ENCODE results near the gene IGF2.
"Not testable (repeated sequence)": the region's sequence is repeated elsewhere in the genome, so short reads cannot be mapped to it uniquely, and the experiment has no call there.

The IGF2 gene, protein sequence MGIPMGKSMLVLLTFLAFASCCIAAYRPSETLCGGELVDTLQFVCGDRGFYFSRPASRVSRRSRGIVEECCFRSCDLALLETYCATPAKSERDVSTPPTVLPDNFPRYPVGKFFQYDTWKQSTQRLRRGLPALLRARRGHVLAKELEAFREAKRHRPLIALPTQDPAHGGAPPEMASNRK

DNA sequence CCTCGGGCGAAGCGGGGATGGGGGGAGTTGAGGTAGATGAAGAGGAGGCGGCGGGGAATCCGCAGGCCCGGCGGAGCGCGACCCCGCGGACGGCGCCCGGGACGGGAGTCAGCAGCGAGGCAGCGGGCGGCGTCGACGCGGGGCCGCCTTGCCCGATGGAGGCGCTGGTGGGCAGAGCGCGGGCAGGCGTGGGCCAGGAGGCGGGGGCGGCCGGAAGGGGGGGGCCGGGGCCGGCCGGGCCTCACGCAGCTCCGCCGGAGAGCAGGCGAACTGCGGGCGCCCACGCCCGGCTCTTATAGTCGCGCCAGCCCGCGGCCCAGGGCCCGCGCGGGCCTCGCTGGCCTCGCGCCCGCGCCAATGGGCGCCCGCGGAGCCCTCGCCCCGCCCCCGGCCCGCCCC is at the start of gene IGF2:
IGF2 (minus strand) TSS at position 267 of the 399 bp plus-strand sequence. CDS start 3,866 bp downstream, outside the sequence.
- DNase-seq (ENCODE audit: low read depth in 2 of 2) = no peak

DNA sequence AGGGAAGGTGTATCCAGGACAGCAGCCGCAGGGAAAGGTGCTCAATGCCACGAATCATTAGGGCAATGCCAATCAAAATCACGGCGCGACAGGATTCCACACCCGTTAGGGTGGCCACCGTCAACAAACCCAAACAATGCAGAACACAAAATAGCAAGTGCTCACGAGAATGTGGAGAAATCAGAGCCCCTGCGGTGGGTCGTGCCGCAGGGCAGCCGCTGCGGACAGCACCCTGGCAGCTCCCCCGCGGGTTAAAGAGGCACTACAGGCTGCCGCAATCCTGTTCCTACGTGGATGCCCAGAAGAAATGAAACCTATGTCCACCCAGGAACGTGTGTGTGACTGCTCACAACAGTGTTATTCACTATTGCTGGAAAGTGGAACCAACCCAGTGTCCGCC is 49.6 kb upstream of the IGF2 start:
- no peak for DNase-seq (ENCODE audit: low read depth in 2 of 2)

DNA sequence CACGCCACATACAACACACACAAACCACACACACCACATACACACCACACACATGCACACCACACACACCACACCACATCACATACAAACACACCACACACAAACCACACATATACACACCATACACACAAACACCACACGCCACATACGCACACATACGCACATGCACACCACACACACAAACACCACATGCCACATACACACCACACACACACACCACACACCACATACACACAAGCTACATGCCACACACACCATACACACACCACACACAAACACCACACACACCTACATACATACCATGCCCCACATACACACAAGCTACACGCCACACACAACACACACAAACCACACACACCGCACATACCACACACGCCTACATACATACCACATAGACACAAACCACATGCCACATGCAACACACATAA is 48.1 kb upstream of the IGF2 start:
- DNase-seq (ENCODE audit: low read depth in 2 of 2) = no peak

DNA sequence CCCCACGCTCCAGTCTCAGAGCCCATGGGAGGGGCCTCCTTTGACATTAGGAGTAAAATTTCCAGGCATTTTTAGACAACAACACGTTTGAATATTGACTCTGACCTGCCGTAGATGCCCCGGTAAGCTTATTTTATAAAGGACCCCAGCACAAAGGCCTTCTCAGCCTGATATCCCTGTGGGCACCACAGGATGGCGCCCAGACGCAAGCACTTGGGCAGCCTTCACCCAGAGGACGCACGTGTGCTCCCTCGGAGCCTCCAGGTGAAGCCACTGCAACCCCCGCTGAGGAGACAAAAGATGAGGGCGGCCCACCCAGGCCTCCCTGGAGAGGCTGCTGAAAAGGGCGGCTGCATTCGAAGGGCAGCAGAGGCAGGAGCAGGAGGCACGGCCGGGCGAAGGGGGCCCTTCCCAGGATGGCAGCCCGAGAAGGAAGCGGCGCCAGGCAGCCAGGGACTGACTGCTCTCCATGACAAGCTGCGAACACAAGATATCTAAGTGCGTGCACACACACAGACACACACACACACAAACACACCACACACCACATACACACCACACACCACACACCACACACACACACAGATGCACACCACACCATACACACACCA is 47.6 kb upstream of the IGF2 start:
- DNase-seq (ENCODE audit: low read depth in 2 of 2) = peak; percentile 13 to 16

DNA sequence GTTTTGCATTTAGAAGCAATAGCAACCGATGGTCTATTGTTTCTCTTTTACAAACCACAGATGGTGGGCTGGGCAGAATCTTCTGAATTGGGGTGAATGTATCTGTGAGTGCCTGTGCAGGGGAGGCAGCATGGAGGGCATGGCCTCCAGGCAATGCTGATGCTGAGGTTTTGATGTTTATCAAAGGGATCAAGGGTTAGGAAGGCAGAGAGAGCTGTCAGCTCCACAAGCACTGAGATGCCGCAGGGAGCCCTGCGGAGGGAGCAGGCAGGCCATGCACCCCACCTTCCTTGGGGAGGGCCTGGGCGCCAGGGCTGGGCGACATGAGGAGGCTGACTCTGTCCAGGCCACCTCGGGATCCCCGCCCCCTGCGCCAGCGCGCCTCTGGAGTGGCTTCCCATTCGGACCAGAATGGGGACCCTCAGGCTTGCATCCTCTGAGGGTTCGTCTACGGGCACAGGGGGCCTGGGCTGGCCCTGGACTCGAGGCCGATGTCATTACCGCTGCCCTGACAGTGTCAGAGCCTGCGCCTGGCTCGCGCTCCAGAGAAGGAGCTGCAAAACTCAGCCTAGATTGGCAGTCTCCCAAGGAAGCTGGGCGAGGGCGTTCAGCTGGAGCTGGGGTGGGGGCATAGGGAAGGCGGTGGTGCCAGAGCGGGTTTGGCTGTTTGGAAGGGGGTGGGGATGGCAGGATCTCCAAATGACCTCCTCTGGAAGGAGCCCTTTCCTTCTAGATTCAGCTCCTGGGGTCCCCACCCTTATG is 46.3 kb upstream of the IGF2 start:
- no peak for DNase-seq (ENCODE audit: low read depth in 2 of 2)

DNA sequence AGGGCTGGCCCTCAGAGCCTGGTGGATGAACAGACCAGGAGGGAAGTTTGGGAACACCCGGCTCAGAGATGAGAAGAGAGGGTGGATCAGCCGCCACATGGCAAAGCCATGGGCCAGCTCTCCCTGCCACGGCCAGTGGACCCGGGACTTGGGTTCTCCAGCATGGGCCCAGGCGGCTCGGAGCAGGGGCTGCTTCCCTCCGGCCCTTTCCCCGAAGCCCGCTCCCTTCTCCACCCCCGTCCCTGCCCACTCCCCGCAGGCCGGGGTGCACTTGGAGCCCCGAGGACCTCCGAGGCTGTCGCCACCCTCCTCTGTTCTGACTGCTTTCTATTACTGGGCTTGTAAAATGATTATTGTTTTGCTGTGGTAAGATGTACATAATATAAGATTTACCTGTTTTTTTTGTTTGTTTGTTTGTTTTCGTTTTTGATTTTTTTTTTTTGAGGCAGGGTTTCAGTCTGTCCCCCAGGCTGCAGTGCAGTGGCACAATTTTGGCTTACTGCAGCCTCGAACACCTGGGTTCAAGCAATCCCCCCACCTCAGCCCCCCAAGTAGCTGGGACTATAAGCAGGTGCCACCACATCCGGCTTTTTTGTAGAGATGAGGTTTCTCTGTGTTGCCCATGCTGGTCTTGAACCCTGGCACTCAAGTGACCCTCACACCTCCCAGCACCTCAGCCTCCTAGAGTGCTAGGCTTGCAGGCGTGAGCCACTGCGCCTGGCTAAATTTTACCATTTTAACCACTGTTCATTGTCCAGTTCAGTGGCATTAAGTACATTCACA is 43.7 kb upstream of the IGF2 start:
- DNase-seq (ENCODE audit: low read depth in 2 of 2) = no peak

DNA sequence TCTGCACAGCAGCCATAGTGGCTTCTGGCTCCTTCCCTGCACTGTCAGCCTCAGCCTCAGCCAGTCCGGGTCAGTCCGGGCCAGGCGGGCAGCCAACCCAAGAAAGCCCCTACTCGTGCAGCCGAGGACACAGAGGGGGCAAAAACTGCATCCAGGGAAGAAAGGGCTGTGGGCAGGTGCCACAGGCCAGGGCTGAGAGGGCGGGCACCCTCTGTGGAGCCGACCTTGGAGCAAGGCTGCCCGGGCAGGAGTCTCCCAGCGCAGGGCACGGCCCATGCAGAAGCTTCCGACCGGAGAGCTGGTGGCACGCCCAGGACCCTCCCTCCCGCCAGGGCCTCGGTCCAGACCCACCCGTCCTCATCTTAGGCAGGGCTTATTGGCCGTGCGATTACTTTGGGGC is 42.9 kb upstream of the IGF2 start:
- no peak for DNase-seq (ENCODE audit: low read depth in 2 of 2)

DNA sequence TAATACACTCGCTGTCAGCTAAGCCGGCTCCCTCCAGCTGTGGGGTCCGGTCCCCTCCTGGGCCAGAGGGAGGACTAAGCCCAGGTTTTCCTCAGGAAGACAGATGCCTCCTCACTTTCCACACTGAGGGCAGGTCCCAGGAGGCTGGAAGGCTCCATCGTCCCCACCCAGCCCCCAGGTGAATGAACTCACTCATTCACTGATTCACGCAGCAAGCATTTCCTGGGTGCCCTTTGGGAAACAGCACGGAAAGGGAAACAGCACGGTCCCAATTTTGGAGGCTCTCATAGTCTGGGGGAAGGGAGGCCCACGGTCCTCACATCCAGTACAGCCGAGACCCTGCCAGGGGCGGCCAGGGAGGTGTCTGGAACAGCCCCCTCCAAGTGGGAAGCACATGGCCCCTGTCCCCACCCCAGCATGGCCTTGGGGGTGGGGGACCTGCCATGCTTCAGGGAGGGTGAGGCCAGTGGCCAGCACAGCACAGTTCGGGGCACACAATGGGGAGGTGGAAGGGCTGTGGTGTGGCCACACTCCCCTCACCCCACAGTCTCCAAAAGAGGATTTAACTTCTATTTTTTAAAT is 41.7 kb upstream of the IGF2 start:
- DNase-seq (ENCODE audit: low read depth in 2 of 2) = no peak

DNA sequence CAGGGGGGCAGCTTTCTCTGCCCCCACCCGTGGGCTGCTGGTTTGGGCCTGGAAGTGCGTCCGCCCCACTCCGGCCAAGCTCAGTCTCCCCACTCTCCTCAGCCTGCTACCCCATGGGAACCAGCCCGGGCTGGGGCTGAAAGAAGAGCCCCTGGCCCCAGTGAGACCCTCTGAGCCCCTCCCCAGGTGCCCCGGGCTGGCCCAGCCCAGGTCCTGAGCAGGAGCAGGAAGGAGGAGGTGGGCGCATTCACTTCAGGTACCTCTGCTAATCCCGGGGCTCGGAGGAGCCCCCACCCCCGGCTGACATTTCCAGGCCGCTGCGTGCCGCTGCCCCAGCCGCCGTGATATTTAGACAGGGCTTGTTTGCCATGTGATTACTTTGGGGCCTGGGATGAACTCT is 41.2 kb upstream of the IGF2 start:
- DNase-seq (ENCODE audit: low read depth in 2 of 2) = no peak

DNA sequence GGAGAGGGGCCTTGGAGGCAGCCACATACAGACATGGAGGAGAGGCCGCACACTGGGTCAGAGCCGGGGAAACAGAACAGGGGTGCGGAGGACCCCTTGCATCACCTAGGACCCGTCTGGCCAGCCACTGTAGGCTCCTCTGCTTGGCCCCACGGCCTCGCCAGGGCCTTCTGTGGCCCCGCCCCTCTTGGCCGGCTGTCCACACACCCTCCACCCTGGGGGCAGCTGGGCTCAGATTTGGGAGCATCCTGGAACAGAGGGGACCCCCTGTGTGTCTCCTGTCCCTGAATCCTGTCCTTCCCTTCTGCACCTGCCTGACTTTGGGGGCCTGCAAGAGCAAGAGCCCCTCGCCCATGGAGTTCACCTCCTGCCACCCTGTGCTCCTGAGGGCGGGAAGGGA is 40.3 kb upstream of the IGF2 start:
- no peak for DNase-seq (ENCODE audit: low read depth in 2 of 2)

DNA sequence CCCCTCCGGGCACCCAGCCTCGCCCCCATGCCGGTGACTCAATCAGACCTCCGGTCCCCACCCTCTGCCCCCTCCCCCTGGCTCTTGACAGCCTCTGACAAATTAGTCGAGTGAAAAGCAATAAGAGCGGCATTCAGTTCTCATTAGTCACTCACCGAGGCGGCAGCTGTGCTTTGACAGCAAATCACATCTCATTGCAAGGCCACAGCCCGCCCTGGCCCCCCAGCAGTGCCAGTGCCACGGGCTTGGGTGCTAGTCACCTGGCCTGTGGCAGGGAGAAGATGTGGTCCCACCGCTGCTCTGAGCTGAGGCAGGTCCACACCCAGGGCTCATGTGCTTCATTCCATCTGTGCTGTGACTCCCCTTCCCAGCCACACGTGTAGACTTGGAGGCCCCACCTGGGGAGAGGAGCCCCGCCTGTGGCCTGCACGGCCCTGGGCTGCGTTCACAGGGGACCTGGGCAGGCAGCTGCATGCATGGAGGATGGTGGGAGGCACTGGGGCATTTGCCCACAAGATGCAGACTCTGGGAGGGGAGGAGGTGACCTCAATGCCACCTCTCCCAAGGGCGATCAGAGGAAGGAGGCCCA is 39.8 kb upstream of the IGF2 start:
- DNase-seq (ENCODE audit: low read depth in 2 of 2) = no peak

DNA sequence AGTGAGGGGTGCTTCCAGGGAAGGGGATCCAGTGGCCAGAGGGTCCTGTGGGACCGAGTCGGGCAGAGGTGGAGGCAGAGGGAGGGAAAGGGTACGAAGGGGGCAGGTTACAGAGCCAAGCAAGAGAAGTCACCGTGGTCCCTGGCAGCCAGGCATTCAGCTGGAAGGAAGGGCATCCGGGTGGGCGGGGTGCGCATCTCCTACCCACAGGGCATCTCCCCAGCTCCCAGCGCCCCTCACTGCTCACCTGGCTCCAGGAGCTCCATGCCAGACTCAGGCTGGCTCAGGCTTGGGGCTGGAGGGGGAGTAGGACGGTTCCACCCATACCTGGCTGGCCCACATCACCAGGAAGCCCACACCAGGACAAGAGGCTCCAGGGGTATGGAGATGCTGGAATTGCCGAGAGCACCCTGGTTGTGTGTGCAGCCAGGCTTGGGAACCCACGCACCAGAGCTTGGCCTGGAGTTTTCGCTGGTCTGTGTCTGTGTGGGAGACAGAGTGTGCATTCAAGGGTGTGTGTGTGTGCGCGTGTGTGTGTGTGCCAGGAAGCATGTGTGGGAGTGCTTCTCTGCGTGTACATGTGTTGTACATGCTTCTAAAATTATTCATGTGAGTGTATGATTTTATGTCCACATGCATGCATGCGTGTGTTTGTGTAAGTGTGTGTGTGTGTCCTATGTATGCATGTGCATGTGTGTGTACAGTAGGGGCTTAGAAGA is 39.0 kb upstream of the IGF2 start:
- not testable (repeated sequence) for DNase-seq (ENCODE audit: low read depth in 2 of 2)

DNA sequence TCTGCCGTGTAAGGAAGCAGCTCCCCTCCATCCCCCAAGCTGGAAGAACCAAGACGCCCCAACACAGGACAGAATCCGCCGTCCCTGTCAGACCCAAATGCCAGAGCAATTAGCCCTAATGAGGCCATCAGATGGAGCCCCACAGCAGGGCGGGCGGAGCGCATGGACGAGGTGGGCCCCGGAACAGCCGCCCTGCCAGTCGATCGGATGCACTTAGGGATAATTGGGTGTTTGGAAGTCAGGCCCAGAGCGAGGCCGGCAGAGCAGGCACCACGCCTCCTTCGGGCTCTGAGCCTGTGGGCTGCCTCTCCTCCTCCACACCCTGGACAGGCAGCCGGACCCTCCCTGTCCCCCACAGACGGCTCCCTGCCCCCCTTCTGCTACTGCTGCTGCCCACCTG is 37.9 kb upstream of the IGF2 start:
- DNase-seq (ENCODE audit: low read depth in 2 of 2) = no peak

DNA sequence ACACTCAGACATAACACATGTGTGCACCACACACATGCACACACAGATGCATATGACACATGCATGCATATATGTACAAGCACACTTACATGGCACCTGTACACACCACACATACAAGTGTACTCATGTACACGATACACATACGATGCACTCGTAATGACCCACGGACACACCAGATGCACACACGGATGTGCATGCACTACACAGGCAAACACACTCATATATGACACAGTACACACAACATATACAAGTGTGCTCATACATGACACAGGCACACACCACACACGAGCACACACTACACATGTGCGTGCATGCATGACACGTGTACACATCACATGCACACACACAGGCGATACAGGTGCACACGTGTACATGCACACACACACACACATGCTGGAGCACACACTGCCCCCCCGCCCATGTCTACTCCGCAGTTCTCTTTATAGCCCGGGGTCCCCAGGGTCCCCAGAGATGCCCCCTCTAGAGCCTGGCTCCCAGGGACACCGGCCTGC is 37.3 kb upstream of the IGF2 start:
- no peak for DNase-seq (ENCODE audit: low read depth in 2 of 2)

DNA sequence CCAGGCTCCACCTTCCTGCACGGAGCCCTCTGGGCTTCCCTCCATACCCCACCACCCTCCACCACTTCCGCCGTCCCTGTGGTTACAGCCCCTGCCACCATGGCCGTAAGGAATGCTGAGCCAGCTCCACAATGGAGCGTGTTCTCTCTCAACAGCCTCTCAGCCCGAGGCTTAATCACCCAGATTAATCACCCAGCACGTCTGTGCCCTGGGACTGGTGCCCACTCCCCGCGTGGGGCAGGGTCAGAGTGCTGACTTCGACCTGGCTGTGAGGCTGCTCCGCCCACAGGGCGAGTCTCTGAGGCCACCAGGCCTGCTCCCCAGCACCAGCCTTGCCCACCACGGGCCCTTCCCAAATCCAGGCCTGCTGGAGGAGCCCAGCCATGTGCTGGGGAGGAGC is 36.5 kb upstream of the IGF2 start:
- DNase-seq (ENCODE audit: low read depth in 2 of 2) = no peak

DNA sequence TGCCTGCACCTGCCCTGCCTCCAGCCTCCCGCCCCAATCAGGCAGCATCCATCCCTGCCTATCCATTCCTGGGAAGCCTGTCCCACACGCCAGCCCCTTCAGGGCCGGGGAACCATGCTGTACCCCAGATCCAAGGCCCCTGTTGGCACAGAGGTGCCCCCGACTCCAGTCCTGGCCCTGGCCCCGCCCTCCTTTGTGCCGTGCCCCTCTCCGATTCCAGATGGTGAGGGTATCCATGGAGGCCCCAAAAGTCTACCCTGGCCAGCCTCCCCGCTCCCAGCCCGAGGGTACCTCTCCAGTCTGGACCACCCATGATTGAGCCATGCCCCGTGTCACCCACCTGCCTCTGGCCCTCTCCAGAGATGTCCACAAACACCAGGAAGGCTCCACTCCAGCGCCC is 35.2 kb upstream of the IGF2 start:
- no peak for DNase-seq (ENCODE audit: low read depth in 2 of 2)

DNA sequence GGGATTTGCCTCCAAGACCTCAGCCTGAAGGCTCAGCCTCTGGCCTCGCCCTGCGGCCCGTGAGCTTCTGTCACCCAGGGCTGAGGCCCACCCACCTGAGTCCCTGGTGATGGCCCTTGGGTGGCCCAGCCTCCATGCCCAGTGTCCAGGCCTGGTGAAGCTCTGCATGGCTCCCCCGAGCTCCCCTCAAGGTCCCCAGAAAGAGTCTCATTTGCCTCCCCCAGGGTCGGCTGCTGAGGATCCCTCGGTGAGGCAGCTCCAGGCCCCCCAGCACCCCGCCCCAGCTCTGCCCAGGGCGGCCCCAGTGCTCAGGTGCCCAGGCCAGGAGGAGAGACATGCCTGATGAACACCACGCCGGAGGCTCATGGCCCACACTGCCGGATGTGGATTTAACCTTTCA is 34.6 kb upstream of the IGF2 start:
- no peak for DNase-seq (ENCODE audit: low read depth in 2 of 2)

DNA sequence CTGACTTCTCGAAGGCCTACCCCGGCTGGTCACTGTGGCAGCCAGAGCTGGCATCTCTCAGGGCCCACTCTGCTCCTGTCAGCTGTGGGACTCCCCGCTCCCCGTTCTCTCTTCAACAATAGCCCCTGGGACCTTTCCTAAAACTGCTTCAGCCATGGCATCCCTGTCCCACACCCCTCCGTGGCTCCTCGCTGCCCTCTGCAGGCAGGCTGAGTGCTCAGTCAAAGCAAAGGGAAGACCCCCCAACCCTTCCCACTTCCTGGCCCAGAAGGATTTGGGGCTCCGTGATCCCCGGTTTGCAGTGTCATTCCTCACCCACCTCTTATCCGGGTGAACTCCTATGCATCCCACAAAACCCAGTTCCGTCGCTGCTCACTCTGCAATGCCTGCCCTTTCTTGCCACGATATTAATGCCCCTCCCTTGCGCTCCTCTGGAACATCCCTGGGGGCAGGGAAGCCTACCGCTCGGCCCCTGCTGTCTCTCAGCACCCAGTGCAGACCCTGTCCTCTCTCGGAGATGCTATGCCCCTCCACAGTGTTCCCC is 34.0 kb upstream of the IGF2 start:
- no peak for DNase-seq (ENCODE audit: low read depth in 2 of 2)

DNA sequence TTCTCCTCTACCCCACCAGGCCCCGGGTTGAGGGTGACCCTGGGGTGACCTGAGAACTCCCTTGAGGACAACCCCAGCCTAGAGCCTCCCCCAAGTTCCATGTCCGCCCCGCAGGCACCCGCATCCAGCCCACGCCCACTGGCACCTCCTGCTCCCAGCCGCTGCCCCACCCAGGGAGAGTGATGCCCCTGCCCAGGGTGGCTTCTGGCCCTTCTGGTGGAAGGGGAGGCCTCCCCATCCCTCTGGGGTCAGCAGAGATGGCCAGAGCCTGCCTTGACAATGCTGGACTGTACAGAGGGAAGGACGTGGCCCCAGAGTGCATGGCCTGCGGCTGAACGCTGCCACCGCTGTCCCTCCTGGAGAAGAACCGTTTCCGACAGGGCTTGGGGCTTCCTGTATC is 33.5 kb upstream of the IGF2 start:
- no peak for DNase-seq (ENCODE audit: low read depth in 2 of 2)

DNA sequence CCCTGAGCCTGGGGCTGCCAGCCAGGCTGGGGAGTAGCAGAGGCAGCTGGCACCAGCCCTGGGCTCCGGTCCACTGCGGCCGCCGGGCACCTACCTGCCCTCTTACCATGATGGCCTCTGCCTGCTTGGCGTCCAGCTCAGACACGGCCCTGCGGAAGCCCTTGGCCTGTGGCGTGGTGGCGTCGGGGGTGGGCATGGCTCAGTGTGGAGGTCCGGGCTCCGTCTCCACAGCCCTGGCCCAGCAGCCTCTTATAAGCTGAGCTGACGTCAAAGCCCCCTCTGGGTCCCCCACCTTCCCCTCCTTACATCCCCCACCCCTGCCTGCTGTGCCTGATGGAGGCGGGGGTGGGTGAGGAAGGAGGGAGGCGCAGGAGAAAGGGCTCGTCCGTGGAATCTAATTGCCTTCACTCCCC is 32.4 kb upstream of the IGF2 start, which contains the start of gene TH:
TH (minus strand) TSS at position 225 of the 413 bp plus-strand sequence; CDS start at position 196, 29 bp downstream.
- DNase-seq (ENCODE audit: low read depth in 2 of 2) = no peak

All from stimulated activated CD4-positive, alpha-beta T cell treated with anti-CD3 and anti-CD28 coated beads, Interleukin-12 subunit alpha, Interleukin-12 subunit beta, amount 100 ng/mL, for 24 hours (primary cell).